GM12891 (cell line): ENCODE measurements around the gene MRPS25.

Experiments
- POLR2A ChIP-seq: IDR thresholded peaks from 2 replicates; pipeline ENCODE4 v1.6.1; 2011; ENCODE audit warnings: low read depth, low read length, control low read depth
- POLR2AphosphoS5 ChIP-seq: IDR thresholded peaks from 2 replicates; pipeline ENCODE4 v1.6.1; 2011; ENCODE audit warnings: low read depth, low read length, control low read depth

DNA sequence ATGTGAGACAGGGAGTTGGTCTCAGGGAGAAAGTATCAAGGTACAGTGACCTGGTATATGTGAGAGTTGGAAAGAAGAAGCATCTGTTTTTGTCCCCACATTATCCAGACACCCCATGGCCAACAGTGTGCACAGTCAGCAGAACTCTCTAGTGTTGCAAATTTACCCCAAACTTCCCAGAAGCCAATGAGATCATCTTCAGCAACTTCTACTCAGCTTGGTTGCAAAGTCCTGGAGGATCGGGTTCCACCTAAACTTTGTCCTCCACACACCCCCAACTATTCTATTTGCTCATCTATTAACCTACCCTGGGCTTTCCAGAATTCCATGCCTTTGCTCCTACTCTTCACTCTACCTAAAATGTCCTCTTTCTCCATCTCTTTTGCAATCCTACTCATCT lies 18.1 kb upstream of the MRPS25 start:
- TF ChIP-seq POLR2A, result no peak
- TF ChIP-seq POLR2AphosphoS5, result no peak
